Ecto neural progenitor cell (in vitro differentiated cells): Measurements from ENCODE around the gene SLC4A1AP.

Source experiments
- DNase-seq: peaks from one replicate; pipeline ENCODE4 v3.0.0-alpha.2; 2018; ENCODE audit warnings: low spot score

Gene SLC4A1AP

GRCh38 chr2:27702302-27702701 is 38.6 kb downstream of the SLC4A1AP start:
- no peak for DNase-seq

- DNase-seq = peak; percentile 88
Measured at GRCh38 chr2:27703638-27704341, 40.1 kb downstream of the SLC4A1AP start.

GRCh38 chr2:27704342-27704876 is 40.7 kb downstream of the SLC4A1AP start:
- DNase-seq = no peak

GRCh38 chr2:27705851-27706622 is 42.3 kb downstream of the SLC4A1AP start:
- no peak for DNase-seq

GRCh38 chr2:27707462-27708256 is 44.0 kb downstream of the SLC4A1AP start:
- no peak for DNase-seq

GRCh38 chr2:27708257-27708654 is 44.6 kb downstream of the SLC4A1AP start:
- no peak for DNase-seq

- DNase-seq = no peak
Measured at GRCh38 chr2:27708666-27709065, 45.0 kb downstream of the SLC4A1AP start.

GRCh38 chr2:27709326-27709725 is 45.6 kb downstream of the SLC4A1AP start:
- DNase-seq = no peak

GRCh38 chr2:27709960-27710575 is 46.4 kb downstream of the SLC4A1AP start:
- DNase-seq = no peak

- no peak for DNase-seq
Measured at GRCh38 chr2:27710640-27711430, 47.1 kb downstream of the SLC4A1AP start.

- DNase-seq = no peak
Measured at GRCh38 chr2:27711804-27712203, 48.1 kb downstream of the SLC4A1AP start.

GRCh38 chr2:27712522-27712921 is 48.8 kb downstream of the SLC4A1AP start:
- no peak for DNase-seq

- DNase-seq = no peak
Measured at GRCh38 chr2:27713201-27713600, 49.5 kb downstream of the SLC4A1AP start.

GRCh38 chr2:27714053-27714452 is 50.4 kb downstream of the SLC4A1AP start:
- no peak for DNase-seq

- no peak for DNase-seq
Measured at GRCh38 chr2:27714851-27715291, 51.2 kb downstream of the SLC4A1AP start.

GRCh38 chr2:27715318-27716210 is 51.9 kb downstream of the SLC4A1AP start:
- DNase-seq = no peak

GRCh38 chr2:27716301-27717069 is 52.8 kb downstream of the SLC4A1AP start:
- peak; percentile 63 for DNase-seq

GRCh38 chr2:27717070-27717795 is 53.5 kb downstream of the SLC4A1AP start:
- no peak for DNase-seq
